Neuron (in vitro differentiated cells): Measurements from ENCODE around the gene DPP10.

Experiments
- H2AFZ ChIP-seq: one replicate; pipeline ENCODE4 v1.6.1; 2013; ENCODE audit warnings: low read depth, mild to moderate bottlenecking, inconsistent platforms, low read length, moderate library complexity
- H3K27me3 ChIP-seq: one replicate; pipeline ENCODE4 v1.6.1; 2013; ENCODE audit warnings: low read length; ENCODE audit not compliant: insufficient read depth
- H3K36me3 ChIP-seq: one replicate; pipeline ENCODE4 v1.6.1; 2013; ENCODE audit warnings: low read length; ENCODE audit not compliant: insufficient read depth
- H3K4me1 ChIP-seq: one replicate; pipeline ENCODE4 v1.6.1; 2013; ENCODE audit warnings: low read length; ENCODE audit not compliant: insufficient read depth
- H3K4me3 ChIP-seq: 2 replicates; pipeline ENCODE4 v1.5.1; 2013; ENCODE audit warnings: mild to moderate bottlenecking, low read length, moderate library complexity
- H3K9me3 ChIP-seq: one replicate; pipeline ENCODE4 v1.6.1; 2013; ENCODE audit warnings: low read length

The DPP10 gene

DNA sequence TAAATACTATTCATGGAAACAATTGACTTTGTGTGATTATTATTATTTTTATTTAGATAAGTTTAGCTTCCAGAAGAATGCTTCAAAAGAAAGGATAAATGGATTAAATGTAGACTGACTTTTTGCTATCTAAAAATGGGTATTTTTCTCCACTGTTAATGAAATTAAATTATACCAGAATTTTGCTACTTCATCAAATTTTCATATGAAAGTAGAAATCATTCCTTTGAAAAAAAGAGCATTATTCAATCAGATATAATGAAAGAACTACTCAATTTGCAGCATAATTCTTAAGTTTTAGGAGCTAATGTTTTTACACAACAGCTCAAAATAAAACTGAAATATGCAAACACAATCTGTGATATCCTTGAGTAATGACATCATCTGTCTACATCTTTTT, 1424.6 kb downstream of the DPP10 start:
- no peaks in the 10 kb centered on the region for H3K4me1 ChIP-seq
- H3K4me3 ChIP-seq: no peak overlapping the region
- H3K9me3 ChIP-seq: no peaks in the 10 kb centered on the region
- H3K27me3 ChIP-seq: no peaks in the 10 kb centered on the region
- H3K36me3 ChIP-seq: no peaks in the 10 kb centered on the region
- H2AFZ ChIP-seq: no peak overlapping the region

DNA sequence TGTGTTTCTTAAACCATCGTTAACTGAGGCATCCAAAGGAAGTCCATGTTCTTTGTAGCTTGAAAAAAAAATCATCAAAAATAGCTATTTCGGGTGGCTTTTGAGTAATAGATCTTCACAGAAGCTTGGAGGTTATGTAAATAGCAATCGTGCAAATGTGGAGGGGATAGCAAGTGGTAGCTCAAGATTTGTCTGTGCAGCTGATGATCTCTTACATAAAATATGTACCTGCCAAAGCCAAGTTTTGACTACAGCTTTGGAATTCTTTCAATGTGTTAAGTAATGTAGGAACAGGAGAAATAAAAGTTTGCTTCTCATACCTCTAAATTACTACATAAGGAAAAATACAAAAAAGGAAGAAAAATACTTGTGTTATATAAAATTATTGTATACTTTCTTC, 1432.0 kb downstream of the DPP10 start:
- Histone ChIP-seq H3K4me1 (no peaks in the 10 kb centered on the region), H2AFZ (no peak overlapping the region), H3K9me3 (no peaks in the 10 kb centered on the region), H3K27me3 (no peaks in the 10 kb centered on the region), H3K4me3 (no peak overlapping the region), H3K36me3 (no peaks in the 10 kb centered on the region)

DNA sequence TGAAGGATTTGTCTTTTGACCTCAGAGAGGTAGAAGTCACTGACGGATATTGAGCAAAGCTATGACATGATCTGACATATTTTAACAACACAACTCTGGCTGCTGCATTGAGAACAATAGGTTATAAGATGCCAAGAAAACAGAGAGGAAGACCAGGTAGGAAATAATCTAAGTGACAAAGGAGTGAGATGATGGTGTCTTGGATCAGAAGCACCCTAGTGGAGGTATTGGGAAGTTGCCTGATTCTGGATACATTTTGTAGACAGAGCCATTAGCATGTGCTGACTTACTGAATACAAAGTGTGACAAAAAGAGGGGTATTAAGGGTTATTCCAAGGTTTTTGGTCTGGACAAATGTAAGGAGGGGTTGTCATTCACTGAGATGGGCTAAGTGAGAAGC, 1438.1 kb downstream of the DPP10 start:
- Histone ChIP-seq H3K27me3 (no peaks in the 10 kb centered on the region), H2AFZ (no peak overlapping the region), H3K36me3 (no peaks in the 10 kb centered on the region), H3K9me3 (no peaks in the 10 kb centered on the region), H3K4me3 (no peak overlapping the region), H3K4me1 (no peaks in the 10 kb centered on the region)

- Histone ChIP-seq H3K4me3 (no peak overlapping the region), H3K27me3 (no peaks in the 10 kb centered on the region), H3K9me3 (no peaks in the 10 kb centered on the region), H3K4me1 (no peaks in the 10 kb centered on the region), H3K36me3 (no peaks in the 10 kb centered on the region), H2AFZ (no peak overlapping the region)
Observed at GRCh38 chr2:115887209-115887776, 1444.9 kb downstream of the DPP10 start.
